Measurements from ENCODE around the gene SRPRB.

SRPRB gene

GRCh38 chr3:133869586-133869985 is 64.0 kb downstream of the SRPRB start:
- no peak for DNase-seq

GRCh38 chr3:133870822-133871221 is 65.2 kb downstream of the SRPRB start:
- no peak for DNase-seq
